OCI-LY1 (cell line): ENCODE measurements around the gene KDM5C.

Experiments
- H2AFZ ChIP-seq: fragments of 200-600 bp; sonication (generic), shearing (Covaris generic); 2 replicates; pipeline ENCODE4 v1.6.0; 2014; ENCODE audit warnings: antibody characterized with exemption, mild to moderate bottlenecking, low read length
- H3F3A ChIP-seq: fragments of 200-600 bp; sonication (generic), shearing (Covaris generic); 2 replicates; pipeline ENCODE4 v1.6.0; 2014; ENCODE audit warnings: mild to moderate bottlenecking, antibody characterized with exemption, low read length, moderate library complexity; ENCODE audit not compliant: insufficient read depth
- H3K27ac ChIP-seq: fragments of 200-600 bp; sonication (generic); 2 replicates; pipeline ENCODE4 v1.5.1; 2014; ENCODE audit warnings: low read length, mixed run types, mild to moderate bottlenecking, low read depth; ENCODE audit not compliant: poor library complexity, severe bottlenecking
- H3K27me3 ChIP-seq: fragments of 200-600 bp; sonication (generic); 2 replicates; pipeline ENCODE4 v1.6.0; 2014; ENCODE audit warnings: antibody characterized with exemption, mild to moderate bottlenecking, low read length, moderate library complexity; ENCODE audit not compliant: insufficient read depth
- H3K36me3 ChIP-seq: fragments of 200-600 bp; sonication (generic); 2 replicates; pipeline ENCODE4 v1.6.1; 2014; ENCODE audit warnings: mild to moderate bottlenecking, antibody characterized with exemption, low read length, moderate library complexity, mixed read lengths; ENCODE audit not compliant: insufficient read depth
- H3K4me1 ChIP-seq: fragments of 200-600 bp; sonication (generic); 2 replicates; pipeline ENCODE4 v1.5.1; 2014; ENCODE audit warnings: mild to moderate bottlenecking, low read length, moderate library complexity; ENCODE audit not compliant: insufficient read depth, severe bottlenecking
- H3K4me2 ChIP-seq: fragments of 200-600 bp; sonication (generic), shearing (Covaris generic); 2 replicates; pipeline ENCODE4 v1.6.1; 2014; ENCODE audit warnings: low read length
- H3K4me3 ChIP-seq: fragments of 200-600 bp; sonication (generic); 2 replicates; pipeline ENCODE4 v1.5.1; 2014; ENCODE audit warnings: low read length, low read depth, mild to moderate bottlenecking, mixed read lengths; ENCODE audit not compliant: poor library complexity, severe bottlenecking
- H3K79me2 ChIP-seq: fragments of 200-600 bp; shearing (Covaris generic); 2 replicates; pipeline ENCODE4 v1.6.1; 2016; ENCODE audit warnings: mixed run types, low read length, mixed read lengths; ENCODE audit not compliant: insufficient read depth
- H3K9ac ChIP-seq: fragments of 200-600 bp; sonication (generic), shearing (Covaris generic); 2 replicates; pipeline ENCODE4 v1.6.1; 2014; ENCODE audit warnings: mild to moderate bottlenecking, low read length, mixed read lengths
- H3K9me2 ChIP-seq: fragments of 200-600 bp; sonication (generic), shearing (Covaris generic); 2 replicates; pipeline ENCODE4 v1.6.1; 2014; ENCODE audit warnings: low read depth, mild to moderate bottlenecking, low read length, mixed read lengths
- H3K9me3 ChIP-seq: fragments of 200-600 bp; shearing (Covaris generic); 2 replicates; pipeline ENCODE4 v1.6.1; 2014; ENCODE audit warnings: low read length, mixed read lengths
- H4K20me1 ChIP-seq: fragments of 200-600 bp; sonication (generic), shearing (Covaris generic); 2 replicates; pipeline ENCODE4 v1.6.0; 2016; ENCODE audit warnings: mild to moderate bottlenecking, low read length; ENCODE audit not compliant: insufficient read depth
- CTCF ChIP-seq: fragments of 200-600 bp; sonication (generic), shearing (Covaris generic); IDR thresholded peaks from 2 replicates; pipeline ENCODE4 v1.5.1; 2017; ENCODE audit warnings: mild to moderate bottlenecking, antibody characterized with exemption, low read length, moderate library complexity, mixed read lengths
- EZH2 ChIP-seq: fragments of 200-600 bp; sonication (generic), shearing (Covaris generic); IDR thresholded peaks from 2 replicates; pipeline ENCODE4 v1.8.0; 2017; ENCODE audit warnings: borderline replicate concordance, mixed run types, mild to moderate bottlenecking, antibody characterized with exemption, low read length, moderate library complexity, mixed read lengths

Gene KDM5C

DNA sequence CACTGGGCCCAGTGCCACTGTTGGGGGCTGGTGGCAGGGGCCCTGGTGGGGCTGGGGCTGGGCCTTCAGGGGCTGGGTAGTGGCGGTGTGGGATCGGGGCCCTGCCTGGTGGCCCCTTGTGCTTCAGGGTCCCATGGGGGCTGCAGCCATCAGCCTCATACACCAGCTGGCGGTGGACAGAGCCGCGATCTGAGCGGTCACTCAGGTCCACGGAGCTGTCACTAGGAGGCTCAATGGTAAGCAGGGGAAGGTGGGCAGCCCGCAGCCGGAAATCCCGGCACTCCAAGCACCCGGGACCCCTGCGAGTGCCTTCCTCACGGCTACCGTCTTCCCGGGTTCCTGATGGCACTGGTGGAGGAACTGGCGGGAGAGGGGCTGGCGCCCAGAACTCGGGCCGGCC is 25.5 kb upstream of the KDM5C start:
- no peak overlapping the region for H3K4me2 ChIP-seq
- no peak overlapping the region for H3K4me3 ChIP-seq
- H3F3A ChIP-seq: no peaks in the 10 kb centered on the region
- no peaks in the 10 kb centered on the region for H3K36me3 ChIP-seq
- no peak overlapping the region for H2AFZ ChIP-seq
- no peaks in the 10 kb centered on the region for H3K9me2 ChIP-seq
- TF ChIP-seq EZH2 (no peak), CTCF (no peak)
- H3K27ac ChIP-seq: no peak overlapping the region
- H3K79me2 ChIP-seq: no peaks in the 10 kb centered on the region
- H3K9ac ChIP-seq: no peak overlapping the region
- no peaks in the 10 kb centered on the region for H3K27me3 ChIP-seq
- no peaks in the 10 kb centered on the region for H3K9me3 ChIP-seq
- no peaks in the 10 kb centered on the region for H3K4me1 ChIP-seq
- H4K20me1 ChIP-seq: no peaks in the 10 kb centered on the region

GRCh38 chrX:53249408-53250042 is 24.5 kb upstream of the KDM5C start:
- no peaks in the 10 kb centered on the region for H3K9me2 ChIP-seq
- H3K4me3 ChIP-seq: no peak overlapping the region
- H3K36me3 ChIP-seq: no peaks in the 10 kb centered on the region
- H3K79me2 ChIP-seq: no peaks in the 10 kb centered on the region
- H3K27me3 ChIP-seq: no peaks in the 10 kb centered on the region
- no peak overlapping the region for H2AFZ ChIP-seq
- TF ChIP-seq CTCF (no peak), EZH2 (no peak)
- H3F3A ChIP-seq: no peaks in the 10 kb centered on the region
- H4K20me1 ChIP-seq: no peaks in the 10 kb centered on the region
- no peaks in the 10 kb centered on the region for H3K4me1 ChIP-seq
- H3K9me3 ChIP-seq: no peaks in the 10 kb centered on the region
- no peak overlapping the region for H3K27ac ChIP-seq
- no peak overlapping the region for H3K9ac ChIP-seq
- no peak overlapping the region for H3K4me2 ChIP-seq

DNA sequence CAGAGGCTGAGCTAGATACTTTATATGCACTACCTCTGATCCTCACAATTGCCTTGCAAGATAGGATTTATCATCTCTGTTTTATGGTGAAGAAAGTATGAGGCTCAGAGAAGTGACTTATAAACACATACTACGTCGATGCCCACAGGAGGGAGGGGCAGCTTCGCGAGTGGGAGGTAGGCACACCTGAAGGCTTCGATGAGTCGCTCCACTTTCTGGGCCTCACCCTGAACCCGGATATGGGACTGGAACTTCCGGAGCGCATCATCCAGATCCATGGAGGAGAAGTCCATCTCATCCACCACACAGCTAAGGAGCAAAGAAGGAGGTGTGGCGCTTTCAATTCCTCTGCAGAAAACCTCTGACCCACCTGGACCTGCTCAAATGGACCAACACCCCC is 22.9 kb upstream of the KDM5C start:
- H3K4me2 ChIP-seq: no peak overlapping the region
- TF ChIP-seq EZH2: no peak
- TF ChIP-seq CTCF: no peak
- no peaks in the 10 kb centered on the region for H3K9me2 ChIP-seq
- H3K9ac ChIP-seq: no peak overlapping the region
- no peaks in the 10 kb centered on the region for H3K27me3 ChIP-seq
- H3K27ac ChIP-seq: no peak overlapping the region
- H3K4me3 ChIP-seq: no peak overlapping the region
- no peak overlapping the region for H2AFZ ChIP-seq
- H3K79me2 ChIP-seq: no peaks in the 10 kb centered on the region
- no peaks in the 10 kb centered on the region for H3K4me1 ChIP-seq
- no peaks in the 10 kb centered on the region for H3K36me3 ChIP-seq
- no peaks in the 10 kb centered on the region for H3K9me3 ChIP-seq
- H3F3A ChIP-seq: no peaks in the 10 kb centered on the region
- no peaks in the 10 kb centered on the region for H4K20me1 ChIP-seq
